Measurements from ENCODE around the gene GRK2. TPM values are rescaled to one million over a fixed set of nuclear protein-coding genes. Genes with fewer than 3 reads are reported as not detected.
A peak's percentile ranks its signal among the peaks of the same experiment; 100 is the strongest.

GRK2 gene
- total RNA-seq, 6 experiments from 2014 or later = 24.5 to 43.9 (median 28.5) TPM

DNA sequence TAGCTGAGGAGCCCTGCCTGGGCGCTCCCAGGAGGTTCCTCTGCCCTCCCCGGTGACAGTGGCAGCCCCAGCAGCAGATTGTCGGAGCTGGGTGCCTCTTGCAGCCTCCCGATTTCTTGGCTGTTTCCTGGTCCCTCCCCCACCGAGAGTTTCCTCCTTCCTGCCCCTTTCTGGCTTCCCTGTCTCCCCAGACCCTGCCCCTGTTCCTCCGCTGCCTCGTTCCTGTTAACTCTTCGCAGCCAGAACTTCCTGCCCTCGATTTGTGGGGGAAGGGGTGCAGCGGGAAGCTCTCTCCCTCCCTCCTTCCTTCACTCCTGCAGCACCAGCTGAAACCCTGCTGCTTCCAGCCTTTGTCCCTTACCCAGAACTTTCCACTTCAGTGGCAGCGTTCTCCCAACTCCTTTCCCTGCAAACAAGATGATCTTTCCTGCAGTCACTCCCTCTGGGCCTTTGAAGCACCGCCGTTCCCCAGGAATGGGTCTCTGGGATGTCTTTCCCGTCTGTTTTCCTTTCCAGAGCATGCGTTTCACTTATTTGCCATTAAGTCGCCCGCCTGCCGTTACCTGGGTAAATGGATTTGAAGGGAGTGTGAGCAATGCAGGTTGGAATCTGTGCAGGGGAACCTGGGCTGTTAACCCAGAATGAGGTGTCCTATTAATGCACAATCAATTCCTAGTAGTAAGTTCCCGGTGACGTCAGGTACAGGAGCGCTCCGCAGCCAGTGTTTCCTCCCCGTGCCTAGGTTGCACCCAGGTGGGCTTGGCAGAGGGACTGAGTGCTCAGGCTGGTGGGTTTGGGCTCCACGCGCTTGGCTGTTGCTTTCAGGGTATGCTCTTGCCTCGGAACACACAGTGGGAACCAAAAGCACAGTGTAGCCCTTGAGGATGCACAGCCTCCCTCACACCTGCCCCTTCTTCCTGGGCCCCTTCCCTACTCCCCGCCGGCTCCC lies 4.3 kb downstream of the GRK2 start:
- no peaks in the 10 kb centered on the region for H3K9me3 ChIP-seq
- peaks cover 0 to 48% (median 14%) of the 10 kb centered on the region in 4 donors for H3K4me1 ChIP-seq
- H3K27ac ChIP-seq = peak overlapping the region; percentile 30 to 90 (median 30)
- peak; percentile 1 for TF ChIP-seq POLR2A (IDR thresholded peaks at IDR 0.05)
- TF ChIP-seq, protein P1, sequence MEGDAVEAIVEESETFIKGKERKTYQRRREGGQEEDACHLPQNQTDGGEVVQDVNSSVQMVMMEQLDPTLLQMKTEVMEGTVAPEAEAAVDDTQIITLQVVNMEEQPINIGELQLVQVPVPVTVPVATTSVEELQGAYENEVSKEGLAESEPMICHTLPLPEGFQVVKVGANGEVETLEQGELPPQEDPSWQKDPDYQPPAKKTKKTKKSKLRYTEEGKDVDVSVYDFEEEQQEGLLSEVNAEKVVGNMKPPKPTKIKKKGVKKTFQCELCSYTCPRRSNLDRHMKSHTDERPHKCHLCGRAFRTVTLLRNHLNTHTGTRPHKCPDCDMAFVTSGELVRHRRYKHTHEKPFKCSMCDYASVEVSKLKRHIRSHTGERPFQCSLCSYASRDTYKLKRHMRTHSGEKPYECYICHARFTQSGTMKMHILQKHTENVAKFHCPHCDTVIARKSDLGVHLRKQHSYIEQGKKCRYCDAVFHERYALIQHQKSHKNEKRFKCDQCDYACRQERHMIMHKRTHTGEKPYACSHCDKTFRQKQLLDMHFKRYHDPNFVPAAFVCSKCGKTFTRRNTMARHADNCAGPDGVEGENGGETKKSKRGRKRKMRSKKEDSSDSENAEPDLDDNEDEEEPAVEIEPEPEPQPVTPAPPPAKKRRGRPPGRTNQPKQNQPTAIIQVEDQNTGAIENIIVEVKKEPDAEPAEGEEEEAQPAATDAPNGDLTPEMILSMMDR (IDR thresholded peaks at IDR 0.05) = no peak
- DNase-seq (peak in 2 of 3 donors; percentile 56 to 70), ATAC-seq (peak; percentile 2 to 6 (median 6))
- peak overlapping the region; percentile 13 to 31 (median 15) for H3K4me3 ChIP-seq
- H3K36me3 ChIP-seq = no peaks in the 10 kb centered on the region
- H3K27me3 ChIP-seq = no peaks in the 10 kb centered on the region
- intact Hi-C loops (cut with DNase I) = loop anchor here in 1 of 2 donors (5.0 to 10.0 kb wide), 2 partner anchors 37 to 114 kb away; no protein-coding TSS in a partner anchor
- 36% methylated on average over 16 of the region's 28 CpGs for WGBS (ENCODE audit: insufficient coverage, low coverage, low lambda C conversion rate, missing lambda C conversion rate)

DNA sequence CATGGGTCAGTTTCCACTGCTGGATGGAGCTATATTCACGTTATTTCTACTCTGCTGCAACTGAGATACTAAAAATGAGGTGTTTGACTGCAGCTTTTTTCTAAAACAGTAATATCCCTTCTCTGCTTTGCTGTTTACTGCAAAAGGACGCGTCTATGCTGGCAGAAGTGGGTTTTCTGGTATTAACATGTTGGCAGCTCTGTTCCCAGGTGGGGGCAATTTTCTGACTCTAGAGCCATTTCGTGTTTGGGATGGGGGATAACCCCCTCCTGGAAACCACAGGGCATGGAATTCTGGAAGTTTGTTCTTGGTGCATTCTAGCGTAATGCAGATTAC lies 4.9 kb downstream of the GRK2 start:
- no peak for ATAC-seq

GRCh38 chr11:67271541-67272284 lies 5.4 kb downstream of the GRK2 start:
- 85% methylated on average over 2 of the region's 19 CpGs for WGBS (ENCODE audit: insufficient coverage, low coverage, low lambda C conversion rate, missing lambda C conversion rate)
- intact Hi-C loops (cut with DNase I) = loop anchor here in 1 of 2 donors (5.0 to 10.0 kb wide), 2 partner anchors 36 to 113 kb away; no protein-coding TSS in a partner anchor
- peak; percentile 30 to 58 (median 43) for DNase-seq
- Histone ChIP-seq H3K4me1 (peaks cover 0 to 54% (median 12%) of the 10 kb centered on the region in 4 donors), H3K36me3 (no peaks in the 10 kb centered on the region), H3K9me3 (no peaks in the 10 kb centered on the region), H3K27ac (peak overlapping the region in 1 of 3 donors; percentile 62), H3K4me3 (no peak overlapping the region), H3K27me3 (no peaks in the 10 kb centered on the region)
- TF ChIP-seq POLR2A (IDR thresholded peaks at IDR 0.05) = no peak
- TF ChIP-seq, protein P1 (IDR thresholded peaks at IDR 0.05) = no peak
- ATAC-seq = no peak

More for the DNA sequence above, 4.9 kb downstream of the GRK2 start:
- Histone ChIP-seq H3K27ac (peak overlapping the region in 1 of 3 donors; percentile 90), H3K9me3 (no peaks in the 10 kb centered on the region), H3K27me3 (no peaks in the 10 kb centered on the region), H3K4me3 (peak overlapping the region in 1 of 3 donors; percentile 31), H3K4me1 (peaks cover 0 to 48% (median 12%) of the 10 kb centered on the region in 4 donors), H3K36me3 (no peaks in the 10 kb centered on the region)
- intact Hi-C loops (cut with DNase I) = loop anchor here in 1 of 2 donors (5.0 to 10.0 kb wide), 2 partner anchors 36 to 114 kb away; no protein-coding TSS in a partner anchor
- no peak for DNase-seq
- 42% methylated on average over 4 of the region's 5 CpGs for WGBS (ENCODE audit: insufficient coverage, low coverage, low lambda C conversion rate, missing lambda C conversion rate)
- no peak for TF ChIP-seq POLR2A (IDR thresholded peaks at IDR 0.05)
- TF ChIP-seq, protein P1 (IDR thresholded peaks at IDR 0.05) = no peak

All from right lobe of liver (tissue), 6 donors.